A673 (cell line): ENCODE results near the gene KRT38. TPM values are rescaled to one million over a fixed set of nuclear protein-coding genes. Genes with fewer than 3 reads are reported as not detected.
"Not testable (repeated sequence)": the region's sequence is repeated elsewhere in the genome, so short reads cannot be mapped to it uniquely, and the experiment has no call there.

Experiments used
- BruUV-seq: library from RNA; stranded (reverse); fragments of 400-500 nt; replicated peaks from 2 replicates; lab custom pipeline; 2021; lab: Mats Ljungman, UMichigan
- CTCF ChIA-PET: fragments of 300-600 bp; sonication (Branson Sonifier 250); formaldehyde crosslinking; loops from one replicate; lab custom pipeline; 2022; ENCODE audit warnings: antibody characterized with exemption; lab: Charles Lee
- POLR2A ChIA-PET: fragments of 300-600 bp; sonication (Branson Sonifier 250); formaldehyde crosslinking; loops from one replicate; lab custom pipeline; 2022; ENCODE audit warnings: antibody characterized with exemption; ENCODE audit not compliant: low non-redundant PET; lab: Charles Lee
- DNase-seq: peaks from one replicate; pipeline ENCODE4 v3.0.0-alpha.2; 2015; ENCODE audit warnings: low spot score
- H3K27ac ChIP-seq: fragments of 200-600 bp; sonication (generic); 2 replicates; pipeline ENCODE4 v1.5.1; 2016; ENCODE audit warnings: mixed run types, low read depth, mild to moderate bottlenecking, mixed read lengths, antibody characterized with exemption, low read length; ENCODE audit not compliant: poor library complexity, severe bottlenecking
- H3K27me3 ChIP-seq: fragments of 200-600 bp; sonication (generic); replicated peaks from 2 replicates; pipeline ENCODE4 v1.6.1; 2017; ENCODE audit warnings: mixed run types, low read depth, mild to moderate bottlenecking, mixed read lengths, antibody characterized with exemption, low read length; ENCODE audit not compliant: insufficient read depth, poor library complexity
- H3K36me3 ChIP-seq: fragments of 200-600 bp; sonication (generic); 2 replicates; pipeline ENCODE4 v1.6.1; 2016; ENCODE audit warnings: mixed run types, mild to moderate bottlenecking, mixed read lengths, antibody characterized with exemption, low read length; ENCODE audit not compliant: insufficient read depth, poor library complexity, severe bottlenecking
- H3K4me1 ChIP-seq: fragments of 200-600 bp; sonication (generic); 2 replicates; pipeline ENCODE4 v1.6.1; 2017; ENCODE audit warnings: mixed run types, mild to moderate bottlenecking, mixed read lengths, antibody characterized with exemption, low read length; ENCODE audit not compliant: insufficient read depth, poor library complexity, severe bottlenecking
- H3K4me3 ChIP-seq: fragments of 200-600 bp; sonication (generic); 2 replicates; pipeline ENCODE4 v1.5.1; 2016; ENCODE audit warnings: low read depth, mixed run types, mild to moderate bottlenecking, mixed read lengths, low read length; ENCODE audit not compliant: poor library complexity, severe bottlenecking
- H3K9me3 ChIP-seq: fragments of 200-600 bp; sonication (generic); 2 replicates; pipeline ENCODE4 v1.6.1; 2016; ENCODE audit warnings: mixed run types, low read depth, mild to moderate bottlenecking, mixed read lengths, antibody characterized with exemption, low read length; ENCODE audit not compliant: poor library complexity, severe bottlenecking
- CTCF ChIP-seq: fragments of 300-800, 200-600 bp; sonication (generic); conservative IDR thresholded peaks from 2 replicates; pipeline ENCODE4 v1.5.1; 2017; ENCODE audit warnings: low read depth, mild to moderate bottlenecking, antibody characterized with exemption, low read length, moderate library complexity, mixed read lengths
- EZH2 ChIP-seq: fragments of 200-600 bp; sonication (generic); IDR thresholded peaks from 2 replicates; pipeline ENCODE4 v1.6.1; 2017; ENCODE audit warnings: borderline replicate concordance, low read depth, mild to moderate bottlenecking, mixed read lengths, antibody characterized with exemption, low read length; ENCODE audit not compliant: poor library complexity, severe bottlenecking
- intact Hi-C: fragments of 100-400 bp; cut with micrococcal nuclease; formaldehyde crosslinking; loops from one replicate; pipeline ENCODE4 v1.10.0; 2022; ENCODE audit not compliant: unreplicated experiment
- total RNA-seq: library from RNA; stranded (reverse); gene quantifications from 2 replicates; pipeline ENCODE4 v1.2.3, GENCODE V29; 2021

The KRT38 gene
- total RNA-seq, 1 experiment from 2014 or later, result not detected

GRCh38 chr17:41434005-41434404 is 6.8 kb downstream of the KRT38 start:
- Histone ChIP-seq H3K36me3 (no peaks in the 10 kb centered on the region), H3K4me3 (no peak overlapping the region), H3K27ac (no peak overlapping the region), H3K27me3 (no peaks in the 10 kb centered on the region), H3K4me1 (no peaks in the 10 kb centered on the region), H3K9me3 (no peaks in the 10 kb centered on the region)
- TF ChIP-seq CTCF (no peak), EZH2 (no peak)
- no peak for DNase-seq
- intact Hi-C loops, result no loop called here
- ChIA-PET CTCF (interaction anchor here (0.6 kb wide), 1 partner anchor 16 kb away, joined by 11 read pairs; no protein-coding TSS in a partner anchor), POLR2A (no interaction called here)
- no TSS peak for BruUV-seq

- TF ChIP-seq CTCF (no peak), EZH2 (no peak)
- DNase-seq, result no peak
- intact Hi-C loops, result no loop called here
- H3K27ac ChIP-seq, result no peak overlapping the region
- no TSS peak for BruUV-seq
- ChIA-PET CTCF (no interaction called here), POLR2A (no interaction called here)
- H3K27me3 ChIP-seq, result no peaks in the 10 kb centered on the region
- no peaks in the 10 kb centered on the region for H3K4me1 ChIP-seq
- H3K36me3 ChIP-seq, result no peaks in the 10 kb centered on the region
- no peaks in the 10 kb centered on the region for H3K9me3 ChIP-seq
- no peak overlapping the region for H3K4me3 ChIP-seq
Measured at GRCh38 chr17:41433586-41433985, 7.2 kb downstream of the KRT38 start.

DNA sequence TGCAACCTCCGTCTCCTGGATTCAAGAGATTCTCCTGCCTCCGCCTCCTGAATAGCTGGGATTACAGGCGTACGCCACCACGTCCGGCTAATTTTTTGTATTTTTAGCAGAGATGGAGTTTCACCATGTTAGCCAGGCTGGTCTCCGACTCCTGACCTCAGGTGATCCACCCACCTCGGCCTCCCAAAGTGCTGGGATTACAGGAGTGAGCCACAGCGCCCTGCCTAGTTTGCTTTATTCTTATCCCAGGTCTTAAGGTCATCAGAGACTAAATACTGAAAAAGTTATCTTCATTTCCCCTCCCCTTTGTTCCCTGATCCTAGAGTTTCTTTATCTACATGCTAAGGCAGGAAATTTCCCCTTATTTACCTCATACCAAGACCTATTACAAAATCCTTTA is 10.4 kb downstream of the KRT38 start:
- POLR2A ChIA-PET, result interaction anchor here (0.9 kb wide), 1 partner anchor 30 kb away, joined by 3 read pairs; no protein-coding TSS in a partner anchor
- H3K36me3 ChIP-seq, H3K9me3 ChIP-seq, BruUV-seq, CTCF ChIA-PET, H3K4me3 ChIP-seq, H3K27ac ChIP-seq, H3K27me3 ChIP-seq, H3K4me1 ChIP-seq, intact Hi-C loops, DNase-seq: not testable (repeated sequence)

DNA sequence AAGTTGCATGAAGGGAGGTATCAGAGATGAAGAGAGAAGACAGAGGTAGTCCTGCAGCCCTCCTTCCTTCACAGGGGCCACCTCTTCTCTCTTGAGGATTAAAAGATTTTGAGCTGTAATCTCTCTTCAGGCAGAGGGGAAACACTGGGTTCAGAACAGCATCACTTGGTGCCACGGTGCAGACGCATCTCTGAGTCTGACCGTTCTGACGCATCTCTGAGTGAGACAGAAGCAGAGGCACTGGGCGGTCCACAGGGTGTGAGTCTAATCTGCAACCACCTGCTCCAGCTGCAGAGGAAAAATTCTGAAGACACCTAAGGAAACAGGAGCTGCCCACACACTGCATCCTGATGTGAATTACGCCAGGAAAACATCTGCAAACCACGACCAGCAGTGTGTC is 11.1 kb downstream of the KRT38 start:
- POLR2A ChIA-PET, result no interaction called here
- BruUV-seq, result no TSS peak

More for the DNA sequence above, 11.1 kb downstream of the KRT38 start:
- Histone ChIP-seq H3K4me1 (no peaks in the 10 kb centered on the region), H3K9me3 (no peaks in the 10 kb centered on the region), H3K27me3 (no peaks in the 10 kb centered on the region), H3K36me3 (no peaks in the 10 kb centered on the region), H3K4me3 (no peak overlapping the region), H3K27ac (no peak overlapping the region)
- CTCF ChIA-PET, result no interaction called here
- intact Hi-C loops, result no loop called here
- no peak for DNase-seq
- TF ChIP-seq CTCF (no peak), EZH2 (no peak)
